Hematopoietic multipotent progenitor cell treated with erythropoietin and hydrocortisone succinate and interleukin-3 and kit ligand, for 17 days (in vitro differentiated cells): ENCODE results near the gene GSE1.

ENCODE experiments used
- DNase-seq: peaks from one replicate; pipeline ENCODE4 v3.0.0-alpha.2; 2015; ENCODE audit warnings: low spot score

GSE1 gene

GRCh38 chr16:85649411-85650134, 36.5 kb downstream of the GSE1 start:
- DNase-seq: no peak

DNA sequence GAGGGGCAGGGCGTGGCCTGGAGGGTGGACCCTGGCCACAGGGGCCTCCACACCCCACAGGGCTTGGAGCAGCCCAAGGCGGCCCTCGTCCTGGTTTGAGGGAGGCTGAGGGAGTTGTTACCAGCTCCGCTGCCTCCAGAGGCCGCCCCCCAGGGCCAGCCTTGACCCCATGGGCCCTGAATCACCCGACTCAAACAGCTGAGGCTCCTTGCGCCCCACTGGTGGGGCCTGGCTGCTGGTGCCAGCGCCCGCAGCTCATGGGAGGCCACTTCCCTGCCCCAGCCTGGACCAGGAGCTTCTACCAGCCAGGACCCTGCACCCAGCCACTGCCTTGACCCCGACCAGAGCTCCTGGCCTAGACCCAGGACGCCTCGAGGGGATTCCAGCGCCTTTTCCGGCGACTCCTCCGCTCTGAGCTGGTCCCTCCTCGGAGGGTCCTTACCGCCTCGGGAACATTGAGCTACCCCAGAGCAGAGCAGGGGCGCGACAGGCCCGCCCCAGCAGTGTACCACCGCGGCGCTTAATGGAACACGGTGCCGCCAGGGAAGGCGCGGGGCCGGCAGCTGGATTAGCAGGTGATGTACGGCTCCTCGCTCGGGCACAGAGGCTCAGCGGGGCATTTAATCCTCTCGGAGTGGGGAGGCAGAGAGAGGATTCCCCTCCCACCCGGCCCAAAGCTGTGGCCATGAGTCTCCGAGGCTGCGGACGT, 37.2 kb downstream of the GSE1 start:
- DNase-seq: no peak

GRCh38 chr16:85650844-85651628, 37.9 kb downstream of the GSE1 start:
- DNase-seq: no peak

DNA sequence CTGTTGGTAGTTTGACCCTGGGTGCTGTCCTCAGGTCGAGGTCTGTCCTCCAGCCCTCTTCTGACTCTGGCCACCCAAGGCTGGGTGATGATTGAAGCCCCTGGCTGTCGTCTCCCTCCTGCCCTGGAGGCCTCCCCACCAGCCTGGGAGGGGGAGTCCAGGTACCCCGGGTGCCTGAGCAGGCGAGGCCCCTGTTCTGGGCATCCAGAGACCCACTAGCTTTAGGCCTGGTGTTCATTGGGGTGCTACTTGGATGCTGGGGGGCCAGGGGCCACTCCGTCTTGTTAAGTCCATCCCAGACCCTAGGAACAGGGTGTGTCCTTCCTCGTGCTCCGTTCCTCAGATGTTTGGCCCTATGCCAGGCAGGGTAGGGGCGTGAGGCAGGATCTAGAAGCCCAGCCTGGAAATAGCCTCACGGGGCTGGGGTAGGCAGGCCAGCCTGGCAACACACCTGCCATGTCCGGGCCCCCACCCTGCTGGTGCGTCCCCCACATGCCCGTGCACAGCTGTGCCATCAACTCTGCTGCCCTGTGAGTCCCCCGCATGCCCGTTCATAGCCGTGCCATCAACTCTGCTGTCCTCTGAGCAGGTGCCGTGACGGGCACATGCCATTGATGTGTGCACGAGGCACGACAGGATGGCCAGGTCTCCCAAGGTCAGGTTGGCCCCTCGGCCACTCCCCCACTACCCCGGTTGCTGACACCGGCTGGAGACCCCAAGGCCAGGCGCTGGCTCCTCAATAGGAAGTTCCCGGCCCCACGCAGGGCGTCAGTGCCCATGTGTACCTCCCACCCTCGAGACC, 38.7 kb downstream of the GSE1 start:
- peak; percentile 10 for DNase-seq

- peak; percentile 49 for DNase-seq
Observed at GRCh38 chr16:85652431-85653221, 39.5 kb downstream of the GSE1 start.

DNA sequence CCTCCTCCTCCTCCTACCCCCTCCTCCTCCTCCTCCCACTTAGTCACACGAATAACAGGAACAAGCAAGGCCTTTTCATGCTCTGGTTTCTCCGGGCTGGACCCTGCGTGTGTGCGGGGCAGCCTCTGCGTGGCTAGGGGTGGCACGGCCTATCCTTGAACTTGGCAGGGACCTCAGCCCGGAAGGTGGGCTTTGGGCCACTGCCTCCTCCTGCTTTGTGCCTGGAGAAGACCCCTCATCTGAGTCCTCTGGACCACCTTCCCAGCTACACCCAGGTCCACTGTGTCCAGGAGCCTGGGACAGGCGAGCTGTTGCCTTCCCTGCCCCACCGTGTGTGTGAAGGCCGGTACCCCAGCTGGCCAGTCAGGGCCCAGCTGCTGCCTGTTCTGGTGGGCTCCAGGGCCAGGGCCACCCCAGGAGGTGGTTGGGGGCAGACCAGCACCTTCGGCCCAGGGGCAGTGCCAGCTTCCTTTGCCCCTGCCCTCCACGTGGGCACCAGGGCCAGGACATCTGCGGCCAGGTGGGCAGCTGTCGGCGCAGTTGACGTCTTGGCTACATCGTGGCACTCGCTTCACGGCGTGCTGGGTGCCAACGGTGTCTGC, 40.3 kb downstream of the GSE1 start:
- DNase-seq: no peak

DNA sequence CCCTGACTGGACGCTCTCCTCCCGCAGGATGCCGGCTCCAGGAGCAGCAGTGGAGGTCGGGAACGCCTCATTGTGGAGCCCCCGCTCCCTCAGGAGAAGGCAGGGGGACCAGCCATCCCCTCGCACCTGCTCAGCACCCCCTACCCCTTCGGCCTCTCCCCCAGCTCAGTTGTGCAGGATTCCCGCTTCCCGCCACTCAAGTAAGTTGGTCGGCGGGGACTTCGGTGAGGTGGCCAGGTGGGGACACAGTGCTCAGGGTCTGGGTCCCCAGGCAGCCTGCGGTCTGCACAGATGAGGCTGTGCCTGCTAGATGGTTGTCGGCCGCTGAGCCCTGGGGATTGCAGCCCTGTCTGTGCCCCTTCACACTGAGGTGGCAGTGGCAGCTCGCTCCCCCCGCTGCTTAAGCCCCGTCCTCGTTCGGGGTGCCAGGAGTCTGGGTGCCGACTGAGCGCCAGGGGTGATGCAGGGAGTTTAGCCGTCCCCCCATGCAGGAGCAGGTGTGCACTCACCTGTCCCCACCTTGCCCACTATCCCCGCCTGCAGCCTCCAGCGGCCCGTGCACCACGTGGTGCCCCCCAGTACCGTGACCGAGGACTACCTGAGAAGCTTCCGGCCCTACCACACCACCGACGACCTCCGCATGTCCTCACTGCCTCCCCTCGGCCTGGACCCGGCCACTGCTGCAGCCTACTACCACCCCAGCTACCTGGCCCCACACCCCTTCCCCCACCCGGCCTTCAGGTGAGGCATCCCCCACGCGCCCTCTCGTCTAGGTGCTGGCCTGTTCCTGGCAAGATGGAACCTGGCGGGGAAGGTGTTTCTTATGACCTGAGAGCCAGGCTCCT, 41.4 kb downstream of the GSE1 start:
- no peak for DNase-seq

- no peak for DNase-seq
Observed at GRCh38 chr16:85655216-85656129, 42.4 kb downstream of the GSE1 start.

- no peak for DNase-seq
Observed at GRCh38 chr16:85656351-85657266, 43.5 kb downstream of the GSE1 start.

GRCh38 chr16:85657267-85657650, 44.1 kb downstream of the GSE1 start:
- DNase-seq: no peak

- DNase-seq: no peak
Observed at GRCh38 chr16:85657996-85658395, 44.9 kb downstream of the GSE1 start.

GRCh38 chr16:85658504-85659326, 45.6 kb downstream of the GSE1 start:
- DNase-seq: no peak

DNA sequence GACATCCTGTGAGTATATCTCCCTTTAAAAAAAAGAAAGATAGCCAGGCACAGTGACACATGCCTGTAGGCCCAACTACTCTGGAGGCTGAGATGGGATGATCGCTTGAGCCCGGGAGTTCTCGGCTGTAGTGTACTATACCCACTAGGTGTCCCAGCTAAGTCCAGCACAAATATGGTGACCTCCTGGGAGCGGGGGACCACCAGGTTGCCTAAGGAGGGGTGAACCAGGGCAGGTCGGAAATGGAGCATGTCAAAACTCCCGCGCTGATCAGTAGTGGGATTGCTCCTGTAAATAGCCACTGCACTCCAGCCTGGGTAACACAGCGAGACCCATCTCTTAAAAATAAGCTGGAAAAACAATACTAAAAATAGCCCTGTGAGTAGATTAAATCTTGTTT, 46.2 kb downstream of the GSE1 start:
- DNase-seq: no peak

DNA sequence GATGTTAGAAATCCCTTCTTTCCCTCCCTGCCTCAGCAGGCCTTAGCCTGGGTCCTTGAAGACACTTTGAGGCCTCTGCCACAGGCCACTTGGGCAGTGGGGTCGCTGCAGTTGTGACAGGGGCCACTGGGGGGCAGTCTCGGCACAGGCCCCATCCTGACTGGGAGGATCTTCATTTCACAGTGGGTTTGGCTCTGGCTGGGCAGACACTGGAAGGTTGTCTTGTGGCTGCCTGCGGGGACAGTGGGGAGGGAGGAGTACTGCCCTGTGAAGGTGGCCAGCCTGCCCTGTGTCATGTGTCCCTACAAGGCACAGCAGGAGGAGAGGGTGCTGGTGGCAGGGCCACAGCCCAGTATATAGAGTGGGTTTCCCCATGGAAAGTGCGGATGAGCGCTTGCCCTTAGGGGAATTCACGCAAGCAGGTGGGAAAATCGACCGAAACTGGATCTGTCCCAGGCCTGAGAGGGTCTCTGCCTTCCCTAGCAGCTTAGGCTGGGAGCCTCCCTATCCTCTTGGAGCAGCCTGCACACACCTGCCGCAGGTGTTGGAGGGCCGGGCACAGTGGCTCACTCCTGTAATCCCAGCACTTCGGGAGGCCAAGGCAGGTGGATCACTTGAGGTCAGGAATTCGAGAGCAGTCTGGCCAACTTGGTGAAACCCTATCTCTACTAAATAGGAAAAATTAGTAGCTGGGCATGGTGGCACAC, 46.8 kb downstream of the GSE1 start:
- peak; percentile 78 for DNase-seq

DNA sequence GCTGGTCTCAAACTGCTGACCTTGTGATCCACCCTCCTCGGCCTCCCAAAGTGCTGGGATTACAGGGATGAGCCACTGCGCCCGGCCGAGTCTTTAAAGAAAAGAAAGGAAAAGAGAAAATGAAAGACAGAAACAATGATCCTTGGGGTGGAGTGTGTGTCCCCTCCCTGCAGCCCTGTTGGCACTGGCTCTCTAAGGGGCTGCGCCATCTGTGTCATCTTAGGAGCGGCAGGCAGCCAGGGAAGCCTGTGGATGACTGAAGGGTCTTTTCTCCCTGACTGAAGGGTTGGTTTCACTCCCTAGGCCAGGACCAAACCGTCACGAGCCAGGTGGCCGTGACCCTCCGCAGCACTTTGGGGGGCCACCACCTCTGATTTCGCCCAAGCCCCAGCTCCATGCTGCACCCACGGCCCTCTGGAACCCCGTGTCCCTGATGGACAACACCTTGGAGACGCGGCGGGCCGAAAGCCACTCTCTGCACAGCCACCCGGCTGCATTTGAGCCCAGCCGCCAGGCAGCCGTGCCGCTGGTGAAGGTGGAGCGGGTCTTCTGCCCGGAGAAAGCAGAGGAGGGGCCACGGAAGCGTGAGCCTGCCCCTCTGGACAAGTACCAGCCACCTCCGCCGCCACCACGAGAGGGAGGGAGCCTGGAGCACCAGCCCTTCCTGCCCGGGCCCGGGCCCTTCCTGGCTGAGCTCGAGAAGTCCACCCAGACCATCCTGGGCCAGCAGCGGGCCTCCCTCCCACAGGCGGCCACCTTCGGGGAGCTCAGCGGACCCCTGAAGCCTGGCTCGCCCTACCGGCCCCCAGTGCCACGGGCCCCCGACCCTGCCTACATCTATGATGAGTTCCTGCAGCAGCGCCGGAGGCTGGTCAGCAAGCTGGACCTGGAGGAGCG, 48.0 kb downstream of the GSE1 start:
- DNase-seq: no peak
